NCI-H2081 (cell line): ENCODE data around the gene TDO2.
"Not testable (repeated sequence)": the region's sequence is repeated elsewhere in the genome, so short reads cannot be mapped to it uniquely, and the experiment has no call there.

Source experiments
- DNase-seq, 2 experiments: peaks; one replicate each; lab custom pipeline; 2025; lab: John Stamatoyannopoulos, UW

TDO2 gene

DNA sequence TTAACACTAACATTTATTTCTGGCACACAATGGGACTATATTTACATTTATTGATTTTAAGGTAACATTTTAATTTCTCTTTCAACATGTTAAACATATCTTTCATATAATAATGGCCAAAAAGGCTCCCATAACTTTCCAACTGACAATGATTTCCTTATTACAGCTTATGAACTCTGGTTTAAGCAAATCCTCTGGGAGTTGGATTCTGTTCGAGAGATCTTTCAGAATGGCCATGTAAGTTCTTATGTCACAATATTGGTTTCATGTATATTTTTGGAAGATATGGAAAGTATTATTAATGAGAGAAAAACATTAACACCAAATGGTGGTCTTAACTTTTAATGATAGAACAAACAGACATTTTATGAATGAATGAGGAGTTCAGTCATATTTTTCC, 4.1 kb downstream of the TDO2 start:
- no peak for DNase-seq

GRCh38 chr4:155908187-155909139, 5.0 kb downstream of the TDO2 start:
- no peak for DNase-seq

GRCh38 chr4:155909615-155910226, 6.2 kb downstream of the TDO2 start:
- no peak for DNase-seq

GRCh38 chr4:155911905-155912304, 8.4 kb downstream of the TDO2 start:
- DNase-seq = no peak

GRCh38 chr4:155914782-155915181, 11.3 kb downstream of the TDO2 start:
- DNase-seq = no peak

GRCh38 chr4:155921597-155921996, 18.1 kb downstream of the TDO2 start:
- no peak for DNase-seq

- DNase-seq = no peak
Observed at GRCh38 chr4:155924637-155925036, 21.1 kb downstream of the TDO2 start.

DNA sequence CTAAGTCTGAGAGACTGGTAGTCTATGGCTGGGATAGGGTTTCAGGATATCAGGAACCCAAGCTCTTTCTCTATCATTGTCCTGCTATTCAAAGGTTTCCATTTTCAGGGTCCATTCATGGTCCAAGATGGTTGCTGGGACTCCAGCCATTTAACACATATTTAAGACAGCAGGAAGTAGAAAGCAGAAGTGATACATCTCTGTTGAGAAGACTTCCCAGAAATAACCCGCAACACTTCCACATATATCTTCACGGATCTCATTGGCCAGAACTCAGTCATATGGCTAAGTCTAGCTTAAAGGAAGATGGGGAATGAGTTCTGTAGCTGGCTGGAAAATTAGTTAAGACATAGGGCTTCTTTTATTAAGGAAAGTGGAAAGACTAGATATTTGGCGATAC, 26.3 kb downstream of the TDO2 start:
- DNase-seq = no peak

- DNase-seq = no peak
Observed at GRCh38 chr4:155930330-155930729, 26.8 kb downstream of the TDO2 start.

DNA sequence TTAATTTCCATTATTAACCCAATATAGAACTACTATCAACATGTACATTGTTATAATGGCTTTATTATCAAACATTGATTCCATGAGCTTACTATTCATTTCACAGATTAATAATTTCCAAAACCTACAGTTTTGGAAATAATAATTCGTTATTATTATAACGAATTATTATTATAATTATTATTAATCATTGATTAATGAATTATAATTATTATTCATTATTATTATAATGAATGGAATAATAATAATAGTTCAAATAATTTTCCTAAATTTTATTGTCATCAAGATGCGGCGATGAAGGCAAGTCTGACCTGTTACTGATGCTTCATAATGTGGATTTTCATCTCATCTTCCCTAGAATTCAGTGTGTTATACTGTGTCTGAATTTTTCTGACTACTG, 28.1 kb downstream of the TDO2 start:
- no peak for DNase-seq

GRCh38 chr4:155934634-155935033, 31.1 kb downstream of the TDO2 start:
- DNase-seq = not testable (repeated sequence)

- no peak for DNase-seq
Observed at GRCh38 chr4:155935389-155935986, 32.0 kb downstream of the TDO2 start.

DNA sequence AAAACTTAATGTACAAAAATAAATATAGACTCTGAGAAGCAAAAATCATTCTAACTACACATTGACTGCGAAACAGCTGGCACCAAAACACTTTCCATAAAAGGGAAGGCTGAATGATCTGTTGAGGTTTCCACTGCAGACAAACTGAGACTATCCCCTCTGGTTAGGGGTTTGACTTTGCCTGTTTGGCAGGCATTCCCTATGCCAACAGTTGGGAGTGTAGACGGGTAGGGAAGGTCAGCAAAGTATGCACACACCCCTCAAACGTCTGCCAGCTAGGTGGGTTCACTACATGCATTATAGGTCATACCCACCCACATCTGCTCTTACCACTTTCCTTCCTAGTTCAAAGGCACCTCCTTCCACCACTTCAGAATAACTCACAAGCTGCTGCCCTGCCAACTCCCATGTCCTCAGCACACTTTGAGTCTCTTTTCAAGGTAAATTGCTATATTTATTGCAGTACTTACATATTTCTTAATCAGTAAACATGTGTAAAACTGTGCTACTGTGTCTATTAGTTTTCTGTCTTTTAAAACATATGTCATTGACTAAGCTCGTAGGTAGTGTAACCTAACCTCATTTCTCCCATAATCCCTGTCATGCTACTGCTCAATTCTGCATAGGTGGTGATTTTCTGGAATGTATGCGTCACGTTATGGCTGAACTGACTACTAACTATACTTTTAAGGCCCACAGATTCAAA, 37.7 kb downstream of the TDO2 start:
- no peak for DNase-seq

DNA sequence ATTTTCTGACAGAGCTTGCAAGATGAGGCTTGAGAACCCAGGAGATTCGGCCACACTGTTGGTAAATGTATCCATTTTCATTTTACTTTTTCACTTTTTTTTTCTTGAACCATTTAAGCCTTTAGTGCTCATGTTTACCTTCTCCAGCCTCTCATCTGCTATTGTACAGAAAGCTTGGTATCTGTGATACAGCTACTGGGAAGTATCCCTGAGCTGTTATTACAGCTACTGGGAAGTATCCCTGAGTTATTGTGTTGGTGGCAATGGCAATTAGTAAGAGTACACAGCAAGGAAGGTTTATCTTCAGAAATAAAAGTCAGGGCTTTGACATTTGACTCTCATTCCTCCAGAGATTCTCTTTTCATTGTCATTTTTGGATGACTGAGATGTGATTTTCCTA, 38.3 kb downstream of the TDO2 start:
- DNase-seq = no peak

DNA sequence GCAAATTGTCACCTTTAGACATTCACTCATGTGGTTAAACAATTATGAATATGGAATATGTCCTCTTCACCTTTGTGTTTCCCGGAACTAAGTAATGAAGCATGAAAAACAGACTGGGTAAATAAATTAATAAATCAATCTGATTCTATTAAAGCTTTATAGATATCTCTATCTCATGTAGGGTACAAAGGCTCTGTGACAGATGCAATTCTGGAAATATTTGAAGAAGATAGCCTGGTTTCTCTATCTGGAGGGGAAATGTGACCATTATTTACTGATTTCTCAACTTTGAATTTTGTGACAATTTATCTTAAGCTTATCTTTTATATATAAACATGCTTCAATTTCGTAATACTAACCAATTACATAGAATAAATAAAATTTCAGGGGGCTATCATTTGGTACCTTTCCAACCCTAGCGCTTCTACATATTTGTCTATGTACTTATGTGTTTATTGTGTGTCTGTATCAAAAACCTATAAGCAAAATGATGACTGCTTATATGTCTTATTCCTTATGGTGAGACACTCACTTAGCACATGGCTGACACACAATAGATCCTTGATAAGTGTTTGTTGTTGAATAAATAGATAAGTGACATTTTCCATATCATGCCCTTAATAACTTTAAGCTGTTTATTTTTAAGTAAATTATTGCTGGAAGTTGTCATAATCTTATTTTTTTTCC, 40.3 kb downstream of the TDO2 start:
- no peak for DNase-seq

DNA sequence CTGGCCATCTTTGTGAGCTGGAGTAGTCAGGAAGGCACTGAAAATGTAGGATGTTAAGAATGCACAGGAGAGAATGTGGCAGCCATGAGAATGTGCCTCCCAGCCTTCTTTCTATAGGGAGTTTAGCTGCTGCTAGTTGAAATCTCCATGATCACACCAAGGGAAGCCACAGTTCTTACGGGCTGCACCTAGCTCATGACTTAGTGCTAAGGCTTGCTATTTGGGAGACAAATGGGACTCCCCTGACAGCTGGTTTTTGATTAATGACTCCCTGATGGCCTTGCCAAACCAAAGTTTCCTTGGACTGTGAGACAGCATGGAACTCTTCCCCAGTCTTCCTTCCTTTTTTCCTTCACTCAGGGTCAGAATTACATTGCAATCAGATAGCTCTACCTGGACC, 41.0 kb downstream of the TDO2 start:
- no peak for DNase-seq

GRCh38 chr4:155946486-155946885, 43.0 kb downstream of the TDO2 start:
- no peak for DNase-seq

DNA sequence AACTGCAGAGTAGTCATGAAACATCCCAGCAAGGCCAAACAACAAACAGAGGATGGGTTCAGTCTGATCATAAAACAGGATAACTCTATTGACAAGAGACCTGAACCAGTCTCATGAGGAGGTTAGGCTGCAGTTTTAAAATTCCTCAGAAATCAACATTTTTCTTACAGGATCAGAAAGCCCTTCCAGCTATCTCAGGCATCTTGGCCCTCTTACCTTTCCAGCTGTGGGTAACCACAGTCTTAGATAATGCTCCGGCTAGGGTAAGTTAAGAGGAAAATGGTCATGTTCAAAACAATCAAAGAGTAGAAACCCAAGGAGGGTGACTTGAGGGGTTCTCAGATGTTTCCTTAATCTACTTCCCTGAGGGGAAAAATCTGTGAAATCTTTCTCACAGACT, 45.0 kb downstream of the TDO2 start:
- no peak for DNase-seq

- no peak for DNase-seq
Observed at GRCh38 chr4:155950461-155950860, 47.0 kb downstream of the TDO2 start.

- DNase-seq = no peak
Observed at GRCh38 chr4:155952501-155952901, 49.0 kb downstream of the TDO2 start.

GRCh38 chr4:155953151-155954117, 49.9 kb downstream of the TDO2 start, which contains the start of gene CTSO:
Gene CTSO (minus strand): TSS chr4:155953866. CDS start chr4:155953847, 19 bp downstream.
- peak; percentile 61 to 70 for DNase-seq
